Measurements from ENCODE around the gene PINK1. TPM values are rescaled to one million over a fixed set of nuclear protein-coding genes. Genes with fewer than 3 reads are reported as not detected.
"Not testable (repeated sequence)": the region's sequence is repeated elsewhere in the genome, so short reads cannot be mapped to it uniquely, and the experiment has no call there.

PINK1 gene
- total RNA-seq, 1 donor from 2014 or later: 3.3 TPM

DNA sequence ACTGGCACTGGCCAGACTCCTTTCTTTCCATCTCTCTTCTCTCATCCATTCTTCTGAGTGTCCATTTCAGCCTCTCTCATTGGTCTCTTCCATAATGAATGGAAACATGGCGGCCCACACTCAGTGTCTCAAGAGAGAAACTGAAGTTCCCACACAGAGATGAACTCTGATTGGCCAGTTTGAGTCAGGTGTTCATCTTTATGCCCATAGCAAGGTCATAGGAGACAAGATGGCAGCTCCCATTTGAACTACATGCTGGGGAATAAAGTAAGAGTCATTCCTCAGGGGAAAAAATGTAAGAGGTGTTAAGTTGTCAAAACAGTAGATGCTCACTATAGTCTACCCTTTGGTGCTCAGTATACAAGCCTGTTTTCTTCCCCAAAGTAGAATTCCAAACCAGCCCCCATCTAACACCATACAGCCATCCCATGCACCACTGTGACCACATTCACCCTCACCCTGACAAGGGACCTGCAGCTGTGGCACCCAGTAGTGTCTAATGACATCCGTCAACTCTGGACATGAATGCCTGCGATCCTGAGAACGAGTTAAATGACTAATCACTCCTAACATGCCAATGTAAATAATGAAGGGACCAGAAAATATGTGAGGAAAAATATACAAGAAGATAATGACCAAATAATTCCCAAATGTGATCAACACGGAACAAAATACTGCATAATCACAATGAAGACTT lies 32.0 kb upstream of the PINK1 start:
- Mint-ChIP-seq H3K9me3 (no peaks in the 10 kb centered on the region), H3K4me3 (no peak overlapping the region)

DNA sequence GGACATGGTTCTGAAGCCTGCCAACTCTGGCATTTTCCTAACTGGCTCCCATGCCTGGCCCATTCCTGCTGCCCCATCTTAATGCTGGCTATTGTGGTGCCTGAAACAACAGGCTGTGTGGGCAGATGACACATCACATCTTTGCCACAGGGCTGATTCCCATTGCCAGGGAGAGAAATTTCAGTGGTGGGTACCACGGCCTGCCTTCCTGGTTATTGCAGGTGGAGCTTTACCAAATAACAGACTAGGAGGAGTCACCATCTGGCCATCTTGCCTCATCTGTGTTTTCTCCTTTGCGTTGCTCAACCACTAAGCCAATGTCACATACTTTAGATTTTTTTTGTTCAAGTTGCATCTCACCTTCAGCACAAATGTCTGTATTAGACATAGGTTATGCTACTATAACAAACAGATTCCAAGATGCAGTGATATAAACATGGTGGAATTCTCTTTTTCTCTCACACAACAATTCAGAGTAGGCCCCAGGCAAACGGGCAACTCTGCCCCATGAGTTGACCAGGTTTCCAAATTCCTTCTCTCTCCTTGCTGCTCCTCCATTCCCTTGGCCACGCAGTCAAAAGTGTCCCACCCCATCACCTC lies 30.3 kb upstream of the PINK1 start:
- Mint-ChIP-seq H3K27me3 (ENCODE audit: insufficient read depth) (peaks cover 8% of the 10 kb centered on the region), H3K4me1 (ENCODE audit: low read depth) (no peaks in the 10 kb centered on the region), H3K27ac (no peak overlapping the region), H3K4me3 (no peak overlapping the region), H3K9me3 (no peaks in the 10 kb centered on the region), H3K36me3 (ENCODE audit: low read depth) (no peaks in the 10 kb centered on the region)
- DNase-seq (ENCODE audit: low spot score): no peak
- intact Hi-C loops (cut with micrococcal nuclease): no loop called here

More for the DNA sequence above, 32.0 kb upstream of the PINK1 start:
- H3K27me3 Mint-ChIP-seq (ENCODE audit: insufficient read depth): peaks cover 5% of the 10 kb centered on the region
- intact Hi-C loops (cut with micrococcal nuclease): no loop called here
- H3K4me1 Mint-ChIP-seq (ENCODE audit: low read depth): no peaks in the 10 kb centered on the region
- DNase-seq (ENCODE audit: low spot score): no peak
- H3K36me3 Mint-ChIP-seq (ENCODE audit: low read depth): no peaks in the 10 kb centered on the region
- H3K27ac Mint-ChIP-seq: no peak overlapping the region

DNA sequence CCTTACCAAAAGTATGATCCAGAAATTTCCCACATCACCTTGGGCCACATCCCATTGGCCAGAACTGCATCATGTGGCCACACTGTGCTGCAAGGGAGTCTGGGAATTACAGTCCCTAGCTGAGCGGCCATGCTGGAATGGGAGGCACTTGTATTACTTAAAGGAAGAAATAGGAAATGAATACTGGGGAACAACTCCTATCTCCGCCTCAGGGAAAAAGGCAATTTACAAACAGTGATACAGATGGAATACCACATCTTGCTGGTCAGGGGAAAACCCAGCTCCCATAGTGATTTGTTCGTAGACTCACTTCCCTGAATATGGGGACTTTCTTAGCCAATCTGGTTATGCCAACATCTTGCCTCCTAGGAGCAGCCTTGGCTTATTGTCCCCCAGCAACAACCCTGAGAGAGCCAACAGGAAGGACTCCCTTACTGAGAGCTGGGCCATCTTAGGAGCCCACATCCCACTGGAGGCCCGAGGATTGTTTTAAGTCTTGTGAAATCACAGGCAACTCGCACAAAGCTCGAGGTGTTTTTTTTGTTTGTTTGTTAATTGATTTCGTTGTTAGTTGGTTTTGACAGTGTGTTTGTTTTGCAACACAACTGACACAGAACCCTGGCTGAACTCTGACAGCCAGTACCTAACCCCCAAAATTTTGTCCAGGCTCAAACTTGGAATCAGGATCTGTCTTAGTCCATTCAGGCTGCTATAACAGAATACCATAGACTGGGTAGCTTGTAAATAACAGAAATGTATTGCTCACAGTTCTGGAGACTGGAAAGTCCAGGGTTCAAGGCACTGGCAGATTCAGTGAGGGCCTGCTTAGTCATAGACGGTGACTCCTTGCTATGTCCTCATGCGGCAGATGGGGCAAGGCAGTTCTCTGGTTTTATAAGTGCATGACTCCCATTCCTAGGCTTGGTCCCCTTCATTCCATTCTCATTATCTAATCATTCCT lies 29.5 kb upstream of the PINK1 start:
- Mint-ChIP-seq H3K27ac (no peak overlapping the region), H3K4me1 (ENCODE audit: low read depth) (no peaks in the 10 kb centered on the region), H3K4me3 (no peak overlapping the region), H3K9me3 (no peaks in the 10 kb centered on the region), H3K27me3 (ENCODE audit: insufficient read depth) (peaks cover 7% of the 10 kb centered on the region), H3K36me3 (ENCODE audit: low read depth) (no peaks in the 10 kb centered on the region)
- DNase-seq (ENCODE audit: low spot score): no peak
- intact Hi-C loops (cut with micrococcal nuclease): no loop called here

DNA sequence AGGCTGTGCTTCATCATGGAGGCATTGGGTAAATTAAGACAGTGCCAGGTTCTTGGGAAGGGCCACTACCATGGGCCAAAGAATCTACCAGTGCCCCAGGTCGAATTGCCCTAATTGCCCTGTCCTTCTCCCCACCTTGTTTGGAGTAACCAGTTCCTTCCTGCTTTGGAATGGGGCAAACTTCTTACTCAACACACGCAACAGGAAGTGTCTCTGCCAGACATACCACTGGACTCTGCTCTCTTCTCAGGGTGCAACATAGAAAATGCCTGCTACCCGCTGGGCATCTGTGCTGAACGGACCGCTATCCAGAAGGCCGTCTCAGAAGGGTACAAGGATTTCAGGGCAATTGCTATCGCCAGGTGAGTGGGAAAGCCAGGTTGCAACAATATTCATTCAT lies 28.6 kb upstream of the PINK1 start:
- peaks cover 5% of the 10 kb centered on the region for H3K27me3 Mint-ChIP-seq (ENCODE audit: insufficient read depth)

DNA sequence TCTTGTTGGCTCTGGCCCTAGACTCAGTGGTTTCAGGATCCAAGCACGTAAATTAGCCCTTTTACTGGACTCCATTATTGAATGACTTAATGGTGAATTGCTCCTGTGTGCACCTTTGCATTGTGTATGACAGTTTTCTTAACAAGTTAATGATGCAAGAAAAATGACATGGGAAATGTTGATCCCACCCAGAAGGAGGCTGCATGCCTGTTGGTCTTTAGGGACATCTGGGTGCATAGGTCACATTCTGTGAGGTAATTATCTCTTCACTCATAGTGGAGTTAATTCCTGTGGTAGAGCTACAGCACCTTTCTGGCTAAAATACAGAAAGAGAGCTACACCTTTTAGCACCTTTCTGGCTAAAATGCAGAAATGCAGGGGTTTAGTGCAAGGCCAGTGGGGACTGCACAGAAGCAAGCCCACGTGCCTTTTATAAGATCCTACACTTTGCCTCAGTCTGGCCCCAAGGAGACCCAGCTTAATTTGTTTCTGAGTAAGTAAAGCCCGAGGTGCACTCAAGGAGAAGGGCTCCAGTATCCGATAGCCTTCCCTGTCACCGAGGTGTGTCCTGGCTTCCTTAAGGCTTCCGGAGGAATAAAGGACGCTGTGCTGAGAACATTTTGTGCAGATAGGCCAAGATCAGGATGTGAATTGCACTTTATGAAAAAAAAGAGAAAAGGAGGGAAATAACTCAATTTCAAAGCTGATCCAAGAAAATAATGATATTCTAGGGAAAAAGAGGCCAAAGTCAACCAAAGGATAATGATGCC lies 26.3 kb upstream of the PINK1 start:
- H3K4me3 Mint-ChIP-seq; H3K27me3 Mint-ChIP-seq (ENCODE audit: insufficient read depth); DNase-seq (ENCODE audit: low spot score); H3K36me3 Mint-ChIP-seq (ENCODE audit: low read depth); H3K27ac Mint-ChIP-seq; H3K4me1 Mint-ChIP-seq (ENCODE audit: low read depth); H3K9me3 Mint-ChIP-seq; intact Hi-C loops (cut with micrococcal nuclease): not testable (repeated sequence)

More for the DNA sequence above, 28.6 kb upstream of the PINK1 start:
- intact Hi-C loops (cut with micrococcal nuclease): no loop called here
- H3K27ac Mint-ChIP-seq: no peak overlapping the region
- no peaks in the 10 kb centered on the region for H3K9me3 Mint-ChIP-seq
- no peak for DNase-seq (ENCODE audit: low spot score)
- no peak overlapping the region for H3K4me3 Mint-ChIP-seq
- H3K36me3 Mint-ChIP-seq (ENCODE audit: low read depth): no peaks in the 10 kb centered on the region
- no peaks in the 10 kb centered on the region for H3K4me1 Mint-ChIP-seq (ENCODE audit: low read depth)

DNA sequence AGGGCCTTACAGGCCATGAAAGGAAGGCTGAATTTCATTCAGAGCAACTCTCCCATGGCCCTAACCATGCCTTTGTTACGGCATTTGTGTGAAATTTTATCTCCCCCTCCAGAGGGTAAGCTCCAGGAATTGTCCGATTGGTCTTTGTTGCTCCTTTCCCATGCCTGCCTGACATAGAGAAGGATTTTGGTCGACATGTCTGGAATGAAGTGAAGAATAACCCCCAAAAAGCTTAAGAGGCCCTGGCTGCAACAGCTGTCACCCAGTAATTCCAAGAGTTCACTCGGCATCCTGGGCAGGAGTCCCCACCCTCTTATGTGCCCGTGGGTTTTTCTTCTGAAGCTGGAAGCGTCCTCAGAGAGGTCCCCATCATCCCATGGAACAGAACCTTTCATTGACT lies 23.7 kb upstream of the PINK1 start:
- Mint-ChIP-seq H3K9me3 (no peaks in the 10 kb centered on the region), H3K27ac (no peak overlapping the region), H3K4me1 (ENCODE audit: low read depth) (no peaks in the 10 kb centered on the region), H3K27me3 (ENCODE audit: insufficient read depth) (peaks cover 3% of the 10 kb centered on the region), H3K36me3 (ENCODE audit: low read depth) (no peaks in the 10 kb centered on the region), H3K4me3 (no peak overlapping the region)
- DNase-seq (ENCODE audit: low spot score): no peak
- intact Hi-C loops (cut with micrococcal nuclease): no loop called here

DNA sequence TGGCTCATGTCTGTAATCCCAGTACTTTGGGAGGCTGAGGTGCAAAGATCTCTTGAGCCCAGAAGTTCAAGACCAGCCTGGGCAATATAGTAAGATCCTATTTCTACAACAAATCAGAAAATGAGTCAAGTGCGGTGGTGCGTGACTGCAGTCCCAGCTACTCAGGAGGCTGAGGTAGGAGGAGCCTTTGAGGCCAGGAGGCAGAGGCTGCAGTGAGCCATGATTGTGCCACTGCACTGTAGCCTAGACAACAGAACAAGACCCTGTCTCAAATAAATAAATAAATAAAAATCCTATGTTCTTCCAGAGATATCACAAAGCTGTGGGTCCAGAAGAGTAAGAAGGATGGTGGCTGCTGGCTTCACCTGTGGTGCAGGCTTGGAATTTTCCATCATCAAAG lies 22.3 kb upstream of the PINK1 start:
- peaks cover 3% of the 10 kb centered on the region for H3K27me3 Mint-ChIP-seq (ENCODE audit: insufficient read depth)
- no peaks in the 10 kb centered on the region for H3K36me3 Mint-ChIP-seq (ENCODE audit: low read depth)

DNA sequence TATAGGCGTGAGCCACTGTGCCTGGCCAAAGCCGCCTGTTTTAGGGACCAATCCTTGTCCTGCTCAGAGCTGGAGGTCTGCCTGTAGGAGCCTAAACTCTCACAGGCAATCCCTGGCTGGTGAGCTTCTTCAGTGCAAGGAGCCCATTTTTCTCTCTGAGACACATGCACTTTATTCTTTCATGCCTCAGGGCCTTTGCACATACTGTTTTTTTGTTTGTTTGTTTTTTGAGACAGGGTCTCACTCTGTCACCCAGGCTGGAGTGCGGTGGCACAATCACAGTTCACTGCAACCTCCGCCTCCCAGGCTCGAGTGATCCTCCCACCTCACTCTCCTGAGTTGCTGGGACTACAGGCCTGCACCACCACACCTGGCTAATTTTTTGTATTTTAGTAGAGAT lies 21.6 kb upstream of the PINK1 start:
- H3K4me3 Mint-ChIP-seq: no peak overlapping the region
- H3K9me3 Mint-ChIP-seq: no peaks in the 10 kb centered on the region
- intact Hi-C loops (cut with micrococcal nuclease): no loop called here
- no peak overlapping the region for H3K27ac Mint-ChIP-seq
- peaks cover under 1% of the 10 kb centered on the region for H3K4me1 Mint-ChIP-seq (ENCODE audit: low read depth)
- no peaks in the 10 kb centered on the region for H3K36me3 Mint-ChIP-seq (ENCODE audit: low read depth)
- peaks cover 3% of the 10 kb centered on the region for H3K27me3 Mint-ChIP-seq (ENCODE audit: insufficient read depth)
- DNase-seq (ENCODE audit: low spot score): no peak

More for the DNA sequence above, 22.3 kb upstream of the PINK1 start:
- Mint-ChIP-seq H3K27ac (no peak overlapping the region), H3K4me1 (ENCODE audit: low read depth) (no peaks in the 10 kb centered on the region), H3K4me3 (no peak overlapping the region), H3K9me3 (no peaks in the 10 kb centered on the region)
- intact Hi-C loops (cut with micrococcal nuclease): no loop called here
- DNase-seq (ENCODE audit: low spot score): no peak

DNA sequence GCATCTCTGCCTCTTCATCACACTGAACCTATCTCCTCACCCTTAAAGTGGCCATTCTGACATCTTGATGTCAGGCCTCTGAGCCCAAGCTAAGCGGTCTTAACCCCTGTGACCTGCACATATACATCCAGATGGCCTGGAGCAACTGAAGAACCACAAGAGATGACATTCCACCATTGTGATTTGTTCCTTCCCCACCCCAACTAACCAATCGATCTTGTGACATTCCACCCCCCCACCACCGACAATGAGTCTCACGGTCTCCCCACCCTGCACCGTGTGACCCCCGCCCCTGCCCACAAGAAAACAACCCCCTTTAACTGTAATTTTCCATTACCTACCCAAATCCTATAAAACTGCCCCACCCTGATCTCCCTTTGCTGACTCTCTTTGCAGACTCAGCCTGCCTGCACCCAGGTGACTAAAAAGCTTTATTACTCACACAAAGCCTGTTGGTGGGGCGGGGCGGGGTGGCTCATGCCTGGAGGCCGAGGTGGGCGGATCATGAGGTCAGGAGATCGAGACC lies 21.0 kb upstream of the PINK1 start:
- intact Hi-C loops (cut with micrococcal nuclease): no loop called here
- DNase-seq (ENCODE audit: low spot score): no peak
- H3K9me3 Mint-ChIP-seq: no peaks in the 10 kb centered on the region

DNA sequence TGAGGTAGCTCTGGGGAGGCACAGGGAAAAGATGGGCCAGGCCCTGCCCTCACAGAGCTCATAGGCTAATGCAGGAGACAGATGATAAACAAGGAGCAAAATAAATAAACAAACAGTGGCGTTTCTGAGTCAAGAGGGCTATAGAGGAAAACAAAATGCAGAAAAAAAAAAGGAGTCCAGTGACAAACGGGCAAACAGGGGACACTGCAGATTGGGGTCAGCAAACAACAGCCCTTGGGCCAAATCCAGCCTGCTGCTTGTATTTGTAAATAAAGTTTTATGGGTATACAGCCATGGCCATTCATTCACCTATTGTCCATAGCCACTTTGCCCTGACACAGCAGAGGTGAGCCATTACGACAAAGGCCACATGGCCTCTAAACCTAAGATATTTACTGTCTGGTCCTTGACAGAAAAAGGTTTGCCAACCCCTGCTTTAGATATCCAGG lies 19.1 kb upstream of the PINK1 start:
- DNase-seq (ENCODE audit: low spot score): no peak
- Mint-ChIP-seq H3K36me3 (ENCODE audit: low read depth) (no peaks in the 10 kb centered on the region), H3K4me3 (no peak overlapping the region)

More for the DNA sequence above, 21.0 kb upstream of the PINK1 start:
- Mint-ChIP-seq H3K27me3 (ENCODE audit: insufficient read depth) (peaks cover 6% of the 10 kb centered on the region), H3K27ac (no peak overlapping the region), H3K36me3 (ENCODE audit: low read depth) (no peaks in the 10 kb centered on the region), H3K4me1 (ENCODE audit: low read depth) (peaks cover 6% of the 10 kb centered on the region), H3K4me3 (no peak overlapping the region)

DNA sequence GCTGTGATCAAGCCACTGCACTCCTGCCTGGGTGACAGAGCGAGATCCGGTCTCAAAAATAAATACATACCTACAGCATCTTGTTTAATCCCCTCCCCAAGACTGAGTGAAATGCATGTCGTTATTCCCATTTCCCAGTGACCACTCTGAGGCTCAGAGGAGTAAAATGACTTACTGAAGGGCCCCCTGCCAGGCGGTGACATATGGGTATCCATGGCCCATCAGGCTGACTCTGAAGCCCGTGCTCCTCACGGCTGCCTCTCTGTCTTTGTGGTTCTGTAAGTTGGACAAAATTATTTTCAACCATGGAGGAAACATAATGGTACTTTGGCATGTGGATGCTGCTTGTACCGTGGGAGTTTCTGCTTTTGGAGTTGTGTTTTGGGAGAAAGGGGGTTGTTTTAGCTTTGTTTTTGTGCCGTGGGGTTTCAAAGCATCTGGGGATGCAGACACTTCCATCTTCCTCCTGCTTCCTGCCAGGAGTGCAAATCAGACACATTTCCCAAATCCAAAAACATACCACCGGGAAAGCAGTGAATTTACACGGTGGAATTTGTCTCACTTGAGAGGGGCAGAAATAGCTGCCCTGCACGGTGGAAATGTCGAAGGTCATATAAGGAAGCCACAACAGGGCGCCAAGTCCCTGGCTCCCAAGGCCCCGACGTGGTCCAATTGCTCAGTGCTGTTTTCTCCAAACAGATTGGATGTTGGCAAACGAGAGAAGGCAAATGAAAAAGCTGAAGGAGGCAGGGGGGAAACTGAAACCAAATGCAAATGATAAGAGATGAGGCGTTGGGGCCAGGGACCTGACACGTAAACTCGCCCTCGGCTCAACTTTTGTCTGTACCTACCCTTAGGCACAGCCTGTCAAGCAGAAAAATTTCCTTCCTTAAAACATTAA lies 17.1 kb upstream of the PINK1 start:
- H3K27me3 Mint-ChIP-seq (ENCODE audit: insufficient read depth): peaks cover 2% of the 10 kb centered on the region
- H3K27ac Mint-ChIP-seq: no peak overlapping the region
- DNase-seq (ENCODE audit: low spot score): no peak
- peaks cover 6% of the 10 kb centered on the region for H3K4me1 Mint-ChIP-seq (ENCODE audit: low read depth)
- H3K4me3 Mint-ChIP-seq: no peak overlapping the region
- intact Hi-C loops (cut with micrococcal nuclease): no loop called here
- H3K9me3 Mint-ChIP-seq: no peaks in the 10 kb centered on the region
- H3K36me3 Mint-ChIP-seq (ENCODE audit: low read depth): no peaks in the 10 kb centered on the region

More for the DNA sequence above, 19.1 kb upstream of the PINK1 start:
- no peaks in the 10 kb centered on the region for H3K9me3 Mint-ChIP-seq
- intact Hi-C loops (cut with micrococcal nuclease): no loop called here
- H3K27ac Mint-ChIP-seq: no peak overlapping the region
- peaks cover 2% of the 10 kb centered on the region for H3K27me3 Mint-ChIP-seq (ENCODE audit: insufficient read depth)
- peaks cover 6% of the 10 kb centered on the region for H3K4me1 Mint-ChIP-seq (ENCODE audit: low read depth)

Measured in activated T-helper 1 cell treated with anti-CD3 and anti-CD28 coated beads, Interleukin-12 subunit alpha, Interleukin-12 subunit beta, Interleukin-2, Interleukin-4 antibody, amounts not matched to agents 30 ng/mL and 10 ng/mL and 1 ng/mL, durations not matched to agents 14 hours and 24 hours and 36 hours (primary cell).